ENCODE measurements around the gene PRR22.
"Not testable (repeated sequence)": the region's sequence is repeated elsewhere in the genome, so short reads cannot be mapped to it uniquely, and the experiment has no call there.

The PRR22 gene

GRCh38 chr19:5786593-5787408, 2.3 kb upstream of the PRR22 start:
- H3K36me3 ChIP-seq (ENCODE audit: insufficient read depth, low read length), result peaks cover 53% of the 10 kb centered on the region
- H3K4me1 ChIP-seq (ENCODE audit: control insufficient read depth, insufficient read depth, low read length), result peaks cover 6% of the 10 kb centered on the region
- H3K4me2 ChIP-seq (ENCODE audit: low read length), result no peak overlapping the region
- H3K9ac ChIP-seq (ENCODE audit: low read depth, low read length), result no peak overlapping the region
- no peaks in the 10 kb centered on the region for H3K27me3 ChIP-seq (ENCODE audit: control insufficient read depth, insufficient read depth, low read length)
- H3K4me3 ChIP-seq (ENCODE audit: low read length), result no peak overlapping the region
- no peaks in the 10 kb centered on the region for H3K9me3 ChIP-seq (replicated peaks; ENCODE audit: low read length)

GRCh38 chr19:5785423-5785822, 877 bp upstream of the PRR22 start:
- no peak overlapping the region for H3K4me2 ChIP-seq (ENCODE audit: low read length)
- H3K36me3 ChIP-seq (ENCODE audit: insufficient read depth, low read length), result peaks cover 53% of the 10 kb centered on the region
- no peaks in the 10 kb centered on the region for H3K27me3 ChIP-seq (ENCODE audit: control insufficient read depth, insufficient read depth, low read length)
- H3K4me1 ChIP-seq (ENCODE audit: control insufficient read depth, insufficient read depth, low read length), result peaks cover 6% of the 10 kb centered on the region
- no peak overlapping the region for H3K9ac ChIP-seq (ENCODE audit: low read depth, low read length)
- no peak overlapping the region for H3K4me3 ChIP-seq (ENCODE audit: low read length)
- H3K9me3 ChIP-seq (replicated peaks; ENCODE audit: low read length), result no peaks in the 10 kb centered on the region

- Histone ChIP-seq H3K36me3 (ENCODE audit: insufficient read depth, low read length) (peaks cover 38% of the 10 kb centered on the region), H3K4me3 (ENCODE audit: low read length) (no peak overlapping the region), H3K9me3 (replicated peaks; ENCODE audit: low read length) (no peaks in the 10 kb centered on the region), H3K4me1 (ENCODE audit: control insufficient read depth, insufficient read depth, low read length) (no peaks in the 10 kb centered on the region), H3K9ac (ENCODE audit: low read depth, low read length) (no peak overlapping the region), H3K4me2 (ENCODE audit: low read length) (no peak overlapping the region), H3K27me3 (ENCODE audit: control insufficient read depth, insufficient read depth, low read length) (no peaks in the 10 kb centered on the region)
These were observed 1.3 kb downstream of the PRR22 start for GRCh38 chr19:5782945-5783919.

- no peak overlapping the region for H3K4me2 ChIP-seq (ENCODE audit: low read length)
- H3K4me1 ChIP-seq (ENCODE audit: control insufficient read depth, insufficient read depth, low read length), result no peaks in the 10 kb centered on the region
- H3K9me3 ChIP-seq (replicated peaks; ENCODE audit: low read length), result no peaks in the 10 kb centered on the region
- H3K4me3 ChIP-seq (ENCODE audit: low read length), result no peak overlapping the region
- no peaks in the 10 kb centered on the region for H3K27me3 ChIP-seq (ENCODE audit: control insufficient read depth, insufficient read depth, low read length)
- H3K36me3 ChIP-seq (ENCODE audit: insufficient read depth, low read length), result peaks cover 29% of the 10 kb centered on the region
- no peak overlapping the region for H3K9ac ChIP-seq (ENCODE audit: low read depth, low read length)
These were observed 2.2 kb downstream of the PRR22 start for GRCh38 chr19:5782322-5782721.

GRCh38 chr19:5780916-5781315, 3.6 kb downstream of the PRR22 start:
- H3K9ac ChIP-seq (ENCODE audit: low read depth, low read length); H3K4me3 ChIP-seq (ENCODE audit: low read length); H3K4me2 ChIP-seq (ENCODE audit: low read length); H3K27me3 ChIP-seq (ENCODE audit: control insufficient read depth, insufficient read depth, low read length); H3K4me1 ChIP-seq (ENCODE audit: control insufficient read depth, insufficient read depth, low read length); H3K9me3 ChIP-seq (replicated peaks; ENCODE audit: low read length): not testable (repeated sequence)
- peaks cover 17% of the 10 kb centered on the region for H3K36me3 ChIP-seq (ENCODE audit: insufficient read depth, low read length)

GRCh38 chr19:5778402-5778801, 6.1 kb downstream of the PRR22 start:
- Histone ChIP-seq H3K9me3 (replicated peaks; ENCODE audit: low read length) (no peaks in the 10 kb centered on the region), H3K36me3 (ENCODE audit: insufficient read depth, low read length) (no peaks in the 10 kb centered on the region), H3K4me1 (ENCODE audit: control insufficient read depth, insufficient read depth, low read length) (no peaks in the 10 kb centered on the region), H3K4me2 (ENCODE audit: low read length) (no peak overlapping the region), H3K4me3 (ENCODE audit: low read length) (no peak overlapping the region), H3K9ac (ENCODE audit: low read depth, low read length) (no peak overlapping the region), H3K27me3 (ENCODE audit: control insufficient read depth, insufficient read depth, low read length) (no peaks in the 10 kb centered on the region)

GRCh38 chr19:5775668-5776309, 8.8 kb downstream of the PRR22 start:
- H3K4me1 ChIP-seq (ENCODE audit: control insufficient read depth, insufficient read depth, low read length), result no peaks in the 10 kb centered on the region
- H3K4me2 ChIP-seq (ENCODE audit: low read length), result no peak overlapping the region
- H3K4me3 ChIP-seq (ENCODE audit: low read length), result no peak overlapping the region
- no peaks in the 10 kb centered on the region for H3K27me3 ChIP-seq (ENCODE audit: control insufficient read depth, insufficient read depth, low read length)
- no peaks in the 10 kb centered on the region for H3K36me3 ChIP-seq (ENCODE audit: insufficient read depth, low read length)
- H3K9me3 ChIP-seq (replicated peaks; ENCODE audit: low read length), result no peaks in the 10 kb centered on the region
- no peak overlapping the region for H3K9ac ChIP-seq (ENCODE audit: low read depth, low read length)

GRCh38 chr19:5774921-5775320, 9.6 kb downstream of the PRR22 start:
- Histone ChIP-seq H3K4me1 (ENCODE audit: control insufficient read depth, insufficient read depth, low read length) (no peaks in the 10 kb centered on the region), H3K4me2 (ENCODE audit: low read length) (no peak overlapping the region), H3K9ac (ENCODE audit: low read depth, low read length) (no peak overlapping the region), H3K9me3 (replicated peaks; ENCODE audit: low read length) (no peaks in the 10 kb centered on the region), H3K4me3 (ENCODE audit: low read length) (no peak overlapping the region), H3K27me3 (ENCODE audit: control insufficient read depth, insufficient read depth, low read length) (no peaks in the 10 kb centered on the region), H3K36me3 (ENCODE audit: insufficient read depth, low read length) (no peaks in the 10 kb centered on the region)

- Histone ChIP-seq H3K4me1 (ENCODE audit: control insufficient read depth, insufficient read depth, low read length) (no peaks in the 10 kb centered on the region), H3K4me3 (ENCODE audit: low read length) (no peak overlapping the region), H3K27me3 (ENCODE audit: control insufficient read depth, insufficient read depth, low read length) (no peaks in the 10 kb centered on the region), H3K9me3 (replicated peaks; ENCODE audit: low read length) (no peaks in the 10 kb centered on the region), H3K4me2 (ENCODE audit: low read length) (no peak overlapping the region), H3K36me3 (ENCODE audit: insufficient read depth, low read length) (no peaks in the 10 kb centered on the region), H3K9ac (ENCODE audit: low read depth, low read length) (no peak overlapping the region)
These were observed 11.3 kb downstream of the PRR22 start for GRCh38 chr19:5773276-5773675.

- Histone ChIP-seq H3K9ac (ENCODE audit: low read depth, low read length) (no peak overlapping the region), H3K4me3 (ENCODE audit: low read length) (no peak overlapping the region), H3K4me2 (ENCODE audit: low read length) (no peak overlapping the region), H3K36me3 (ENCODE audit: insufficient read depth, low read length) (no peaks in the 10 kb centered on the region), H3K27me3 (ENCODE audit: control insufficient read depth, insufficient read depth, low read length) (no peaks in the 10 kb centered on the region), H3K4me1 (ENCODE audit: control insufficient read depth, insufficient read depth, low read length) (no peaks in the 10 kb centered on the region), H3K9me3 (replicated peaks; ENCODE audit: low read length) (no peaks in the 10 kb centered on the region)
These were observed 12.1 kb downstream of the PRR22 start for GRCh38 chr19:5772416-5772815.

GRCh38 chr19:5767949-5768348, 16.6 kb downstream of the PRR22 start:
- Histone ChIP-seq H3K4me1 (ENCODE audit: control insufficient read depth, insufficient read depth, low read length) (no peaks in the 10 kb centered on the region), H3K9me3 (replicated peaks; ENCODE audit: low read length) (no peaks in the 10 kb centered on the region), H3K27me3 (ENCODE audit: control insufficient read depth, insufficient read depth, low read length) (no peaks in the 10 kb centered on the region), H3K4me3 (ENCODE audit: low read length) (no peak overlapping the region), H3K4me2 (ENCODE audit: low read length) (no peak overlapping the region), H3K9ac (ENCODE audit: low read depth, low read length) (no peak overlapping the region), H3K36me3 (ENCODE audit: insufficient read depth, low read length) (no peaks in the 10 kb centered on the region)
